Ovary (tissue), 9 donors: ENCODE data around the gene LRRC8A. TPM values are rescaled to one million over a fixed set of nuclear protein-coding genes. Genes with fewer than 3 reads are reported as not detected.

Experiments
- DNase-seq, 5 donors: peaks; one replicate each; pipeline ENCODE4 v3.0.0-alpha.2; 2019 to 2020
- H3K27ac ChIP-seq, 2 donors: fragments of 200-600 bp; one replicate each; pipeline versions ENCODE4 v1.5.1 to v1.8.0; 2019 to 2022
- H3K27me3 ChIP-seq: fragments of 200-600 bp; one replicate; pipeline ENCODE4 v1.8.0; 2022
- H3K36me3 ChIP-seq: fragments of 200-600 bp; sonication (generic); one replicate; pipeline ENCODE4 v1.5.1; 2019
- H3K4me1 ChIP-seq: one replicate; pipeline ENCODE4 v1.8.1; 2013; ENCODE audit warnings: mild to moderate bottlenecking, moderate library complexity; ENCODE audit not compliant: insufficient read depth
- H3K4me3 ChIP-seq: fragments of 200-600 bp; sonication (generic); one replicate; pipeline ENCODE4 v1.5.1; 2017
- H3K9me3 ChIP-seq, 2 donors: fragments of 200-600 bp in 1 of 2; sonication (generic) in 1 of 2; one replicate each; pipeline versions ENCODE4 v1.5.1 to v1.8.1; 2013 to 2019; ENCODE audit warnings: mild to moderate bottlenecking in 1 of 2, moderate library complexity in 1 of 2
- CTCF ChIP-seq, 3 donors: fragments of 450-650 bp in 2 of 3; fragments of 200-600 bp in 1 of 3; IDR thresholded peaks; one replicate each; pipeline versions ENCODE4 v1.5.1 to v1.8.0; 2016 to 2022; ENCODE audit warnings: antibody characterized with exemption in 3 of 3, mild to moderate bottlenecking in 1 of 3
- EP300 ChIP-seq: sonication (generic); formaldehyde crosslinking; IDR thresholded peaks from one replicate; pipeline ENCODE4 v1.6.1; 2017; ENCODE audit warnings: antibody characterized with exemption
- POLR2A ChIP-seq: fragments of 450-650 bp; IDR thresholded peaks from one replicate; pipeline ENCODE4 v1.6.1; 2017; ENCODE audit warnings: antibody characterized with exemption, mild to moderate bottlenecking, moderate library complexity
- WGBS, 3 donors: extraction: QIAGEN DNeasy Blood & Tissue Kit in 1 of 3; methylation state at CpG; one replicate each; pipeline versions ENCODE4 v1.1.5 to v1.1.7; 2013 to 2017; 5-methylcytosine and 5-hydroxymethylcytosine counted together
- intact Hi-C, 4 donors: fragments of 100-400 bp; cut with DNase I; formaldehyde crosslinking; loops; one replicate each; pipeline versions ENCODE4 v1.11.0 to v1.15.1; 2022 to 2023
- polyA plus RNA-seq, 2 donors: library from polyadenylated mRNA; stranded (reverse); fragments of 200-250 nt in 1 of 2; fragments of 350-450 nt in 1 of 2; fragmentation: Illumina TruSeq in 1 of 2; extraction: RNeasy Lipid Tissue Mini Kit (QIAGEN cat#74804) in 1 of 2; gene quantifications; one replicate each; pipeline ENCODE4 v1.2.3, GENCODE V29; 2013 to 2014
- total RNA-seq, 7 donors: library from RNA; depleted of rRNA in 2 of 7; stranded (reverse); fragments of >200 nt in 2 of 7; fragmentation: NEBNext Ultra II Directional in 3 of 7; extraction: Animal tissue kit (Norgen Biotek cat#: 25700) in 3 of 7; gene quantifications; one replicate each; pipeline versions ENCODE4 v1.1.0 to v1.2.4, GENCODE V29; 2016 to 2023
- donor health status: DM: no; HTN: no; CAD: no; lungs with moderate emphysema.
- donor health status: DM: no; HTN: no; CAD: no.
- donor health status: Bipolar disorder and iron deficiency.
- donor health status: DM: yes; HTN: yes; CAD: no.
- donor health status: DM: no; HTN: no; CAD: no.
- donor health status: DM: yes; HTN: yes; CAD: no.

LRRC8A gene
- total and polyA plus RNA-seq, 9 donors = 18.1 to 39.7 (median 26.4) TPM

GRCh38 chr9:128905964-128906363 lies 24.0 kb downstream of the LRRC8A start:
- no peak overlapping the region for H3K27ac ChIP-seq
- intact Hi-C loops = no loop called here
- WGBS, 3 donors = 74 to 85% (median 78%) methylated on average over 7 of the region's 7 CpGs

GRCh38 chr9:128906741-128907140 lies 24.8 kb downstream of the LRRC8A start:
- no peak for TF ChIP-seq POLR2A
- TF ChIP-seq CTCF (IDR thresholded peaks at IDR 0.05) = no peak
- TF ChIP-seq EP300 = no peak
- 8 to 18% (median 15%) methylated on average over 2 of the region's 2 CpGs for WGBS, 3 donors
- intact Hi-C loops = no loop called here
- no peak for DNase-seq
- Histone ChIP-seq H3K4me1 (peaks cover 10% of the 10 kb centered on the region), H3K9me3 (no peaks in the 10 kb centered on the region), H3K27ac (no peak overlapping the region), H3K27me3 (no peaks in the 10 kb centered on the region), H3K4me3 (no peak overlapping the region), H3K36me3 (no peaks in the 10 kb centered on the region)

More at GRCh38 chr9:128905964-128906363, 24.0 kb downstream of the LRRC8A start:
- Histone ChIP-seq H3K4me3 (no peak overlapping the region), H3K9me3 (no peaks in the 10 kb centered on the region), H3K36me3 (no peaks in the 10 kb centered on the region), H3K4me1 (peaks cover 6% of the 10 kb centered on the region), H3K27me3 (no peaks in the 10 kb centered on the region)
- TF ChIP-seq CTCF (IDR thresholded peaks at IDR 0.05) (no peak), POLR2A (no peak), EP300 (no peak)
- DNase-seq = no peak

GRCh38 chr9:128908372-128908771 lies 26.4 kb downstream of the LRRC8A start:
- Histone ChIP-seq H3K4me1 (peaks cover 25% of the 10 kb centered on the region), H3K27me3 (no peaks in the 10 kb centered on the region)
- TF ChIP-seq EP300 = no peak
- TF ChIP-seq CTCF (IDR thresholded peaks at IDR 0.05) = no peak
- TF ChIP-seq POLR2A = no peak

GRCh38 chr9:128909859-128910258 lies 27.9 kb downstream of the LRRC8A start:
- 81 to 82% (median 82%) methylated on average over 4 of the region's 4 CpGs for WGBS, 3 donors
- no peak for DNase-seq
- no peak for TF ChIP-seq POLR2A
- no peak for TF ChIP-seq CTCF (IDR thresholded peaks at IDR 0.05)
- TF ChIP-seq EP300 = no peak
- H3K9me3 ChIP-seq = no peaks in the 10 kb centered on the region
- intact Hi-C loops = no loop called here
- H3K4me1 ChIP-seq = peaks cover 27% of the 10 kb centered on the region
- H3K36me3 ChIP-seq = no peaks in the 10 kb centered on the region
- no peaks in the 10 kb centered on the region for H3K27me3 ChIP-seq
- no peak overlapping the region for H3K4me3 ChIP-seq
- H3K27ac ChIP-seq = no peak overlapping the region

More at GRCh38 chr9:128908372-128908771, 26.4 kb downstream of the LRRC8A start:
- no peaks in the 10 kb centered on the region for H3K36me3 ChIP-seq
- H3K27ac ChIP-seq = no peak overlapping the region
- no peak overlapping the region for H3K4me3 ChIP-seq
- H3K9me3 ChIP-seq = no peaks in the 10 kb centered on the region
- DNase-seq = no peak
- intact Hi-C loops = no loop called here
- 97 to 98% (median 97%) methylated on average over 24 of the region's 24 CpGs for WGBS, 3 donors
